H1 (cell line): Measurements from ENCODE around the gene MGAT2. TPM values are rescaled to one million over a fixed set of nuclear protein-coding genes. Genes with fewer than 3 reads are reported as not detected.
"Not testable (repeated sequence)": the region's sequence is repeated elsewhere in the genome, so short reads cannot be mapped to it uniquely, and the experiment has no call there.

Experiments used
- CTCF ChIA-PET: fragments of 300-600 bp; sonication (Branson Sonifier 250); formaldehyde crosslinking; loops from one replicate; lab custom pipeline; 2021; ENCODE audit not compliant: partially characterized antibody; lab: Charles Lee
- POLR2A ChIA-PET: fragments of 300-600 bp; sonication (Branson Sonifier 250); formaldehyde crosslinking; loops from one replicate; lab custom pipeline; 2021; ENCODE audit warnings: inconsistent platforms; ENCODE audit not compliant: partially characterized antibody; lab: Charles Lee
- DNase-seq, 2 experiments: peaks; one replicate each; pipeline versions ENCODE4 v3.0.0 to v3.0.0-alpha.2; 2010 to 2022; ENCODE audit warnings: low spot score in 2 of 2, low read depth in 1 of 2, mixed read lengths in 1 of 2
- FAIRE-seq: peaks from 2 replicates; lab custom pipeline; 2011; peaks lifted over from hg19 to GRCh38; lab: Jason Lieb, UNC
- H2AFZ ChIP-seq: 2 replicates; pipeline ENCODE4 v1.8.1; 2012; ENCODE audit warnings: low read length, inconsistent platforms
- H2AK5ac ChIP-seq: 2 replicates; pipeline ENCODE4 v1.6.1; 2013; ENCODE audit warnings: low read depth, low read length
- H2BK120ac ChIP-seq: replicated peaks from 2 replicates; pipeline ENCODE3; 2013; ENCODE audit warnings: low read depth, low read length, inconsistent platforms
- H2BK12ac ChIP-seq: 2 replicates; pipeline ENCODE4 v1.6.1; 2013; ENCODE audit warnings: low read depth, low read length
- H2BK15ac ChIP-seq: 2 replicates; pipeline ENCODE4 v1.6.1; 2013; ENCODE audit warnings: low read length
- H2BK20ac ChIP-seq: 2 replicates; pipeline ENCODE4 v1.6.1; 2013; ENCODE audit warnings: low read length
- H2BK5ac ChIP-seq: 2 replicates; pipeline ENCODE4 v1.6.1; 2013; ENCODE audit warnings: low read depth, low read length
- H3K14ac ChIP-seq: 2 replicates; pipeline ENCODE4 v1.6.1; 2013; ENCODE audit warnings: inconsistent platforms; ENCODE audit not compliant: insufficient read length
- H3K18ac ChIP-seq: 2 replicates; pipeline ENCODE4 v1.6.1; 2013; ENCODE audit warnings: low read length; ENCODE audit errors: extremely low read depth
- H3K23ac ChIP-seq: 2 replicates; pipeline ENCODE4 v1.6.1; 2013; ENCODE audit warnings: inconsistent platforms; ENCODE audit not compliant: insufficient read length
- H3K23me2 ChIP-seq: 2 replicates; pipeline ENCODE4 v1.6.1; 2013; ENCODE audit warnings: low read depth, low read length
- H3K27ac ChIP-seq: 2 replicates; pipeline ENCODE4 v1.6.1; 2011; ENCODE audit warnings: low read depth, low read length, inconsistent platforms
- H3K27me3 ChIP-seq, 4 experiments: replicated peaks in 1 of 4; 1 replicate in 1 of 4; 2 replicates in 3 of 4; pipeline versions ENCODE4 v1.6.1 to v1.8.1; 2011 to 2013; ENCODE audit warnings: low read length in 3 of 4, mild to moderate bottlenecking in 3 of 4, inconsistent platforms in 2 of 4, mixed read lengths in 2 of 4, moderate library complexity in 1 of 4; ENCODE audit not compliant: control insufficient read depth in 3 of 4, insufficient read depth in 3 of 4; ENCODE audit errors: extremely low read depth in 1 of 4
- H3K36me3 ChIP-seq, 4 experiments: 2 replicates each; pipeline versions ENCODE4 v1.6.1 to v1.8.1; 2011 to 2013; ENCODE audit warnings: mild to moderate bottlenecking in 4 of 4, low read length in 3 of 4, moderate library complexity in 2 of 4, control low read depth in 1 of 4, inconsistent platforms in 1 of 4; ENCODE audit not compliant: insufficient read depth in 4 of 4, control insufficient read depth in 2 of 4
- H3K4ac ChIP-seq: replicated peaks from 2 replicates; pipeline ENCODE3; 2013; ENCODE audit warnings: low read length, low read depth, mixed read lengths, inconsistent platforms; ENCODE audit not compliant: insufficient read length
- H3K4me1 ChIP-seq, 4 experiments: replicated peaks in 1 of 4; 1 replicate in 1 of 4; 2 replicates in 3 of 4; pipeline versions ENCODE4 v1.6.1 to v1.8.1; 2011 to 2013; ENCODE audit warnings: low read length in 3 of 4, inconsistent platforms in 2 of 4, mixed read lengths in 1 of 4; ENCODE audit not compliant: insufficient read depth in 4 of 4, control insufficient read depth in 3 of 4
- H3K4me2 ChIP-seq, 2 experiments: 2 replicates each; pipeline versions ENCODE4 v1.6.1 to v1.8.1; 2011 to 2013; ENCODE audit warnings: low read depth in 2 of 2, low read length in 2 of 2, control low read depth in 1 of 2, inconsistent platforms in 1 of 2, mild to moderate bottlenecking in 1 of 2; ENCODE audit not compliant: insufficient read depth in 1 of 2
- H3K4me3 ChIP-seq, 4 experiments: fragments of 200-600, 300-600 bp in 1 of 4; sonication (generic), shearing (Covaris generic), sonication (Bioruptor Twin) in 1 of 4; 2 replicates each; pipeline versions ENCODE4 v1.5.1 to v1.8.1; 2011 to 2016; ENCODE audit warnings: low read length in 4 of 4, low read depth in 3 of 4, control low read depth in 2 of 4, inconsistent platforms in 2 of 4, mild to moderate bottlenecking in 2 of 4, mixed read lengths in 1 of 4, moderate library complexity in 1 of 4; ENCODE audit not compliant: insufficient read depth in 2 of 4; ENCODE audit errors: extremely low read depth in 1 of 4
- H3K56ac ChIP-seq: replicated peaks from 2 replicates; pipeline ENCODE3; 2013; ENCODE audit warnings: low read depth, mild to moderate bottlenecking, mixed read lengths, low read length, inconsistent platforms; ENCODE audit not compliant: insufficient read length
- H3K79me1 ChIP-seq: 2 replicates; pipeline ENCODE4 v1.6.1; 2013; ENCODE audit warnings: low read depth, low read length, control low read depth
- H3K79me2 ChIP-seq, 2 experiments: 2 replicates each; pipeline versions ENCODE4 v1.6.1 to v1.8.1; 2012 to 2013; ENCODE audit warnings: low read length in 2 of 2, mild to moderate bottlenecking in 2 of 2, inconsistent platforms in 1 of 2; ENCODE audit not compliant: insufficient read depth in 2 of 2, control insufficient read depth in 1 of 2
- H3K9ac ChIP-seq, 4 experiments: replicated peaks in 1 of 4; 1 replicate in 1 of 4; 2 replicates in 3 of 4; pipeline versions ENCODE4 v1.6.1 to v1.8.1; 2011 to 2013; ENCODE audit warnings: low read depth in 3 of 4, low read length in 3 of 4, control low read depth in 2 of 4, mild to moderate bottlenecking in 2 of 4, moderate library complexity in 2 of 4, inconsistent platforms in 1 of 4; ENCODE audit errors: extremely low read depth in 1 of 4
- H3K9me3 ChIP-seq, 2 experiments: 2 replicates each; pipeline versions ENCODE4 v1.6.1 to v1.8.1; 2012 to 2013; ENCODE audit warnings: mild to moderate bottlenecking in 2 of 2, moderate library complexity in 2 of 2, control low read depth in 1 of 2, inconsistent platforms in 1 of 2, low read depth in 1 of 2, low read length in 1 of 2, mixed read lengths in 1 of 2; ENCODE audit not compliant: insufficient read depth in 2 of 2
- H4K20me1 ChIP-seq, 2 experiments: replicated peaks in 1 of 2; 2 replicates each; pipeline versions ENCODE3 to v1.8.1; 2011 to 2013; ENCODE audit warnings: inconsistent platforms in 2 of 2, low read length in 2 of 2, mild to moderate bottlenecking in 1 of 2; ENCODE audit not compliant: insufficient read depth in 2 of 2, control insufficient read depth in 1 of 2
- H4K5ac ChIP-seq: 2 replicates; pipeline ENCODE4 v1.6.1; 2013; ENCODE audit warnings: low read length, low read depth, mixed read lengths, inconsistent platforms; ENCODE audit not compliant: insufficient read length
- H4K8ac ChIP-seq: 2 replicates; pipeline ENCODE4 v1.8.0; 2013; ENCODE audit warnings: mild to moderate bottlenecking, moderate library complexity, low read length, inconsistent platforms; ENCODE audit not compliant: insufficient read depth; ENCODE audit errors: extremely low read depth
- H4K91ac ChIP-seq: replicated peaks from 2 replicates; pipeline ENCODE3; 2013; ENCODE audit warnings: low read length, mixed read lengths, inconsistent platforms; ENCODE audit not compliant: insufficient read length
- WGBS, 2 experiments: shearing (Covaris generic) in 1 of 2; methylation state at CpG; one replicate each; pipeline versions ENCODE4 v1.1.6 to v1.1.7; 2013 to 2015; ENCODE audit warnings: low lambda C conversion rate in 2 of 2, mixed read lengths in 2 of 2, inconsistent platforms in 1 of 2, low coverage in 1 of 2, missing lambda C conversion rate in 1 of 2; ENCODE audit not compliant: insufficient replicate concordance in 2 of 2, insufficient coverage in 1 of 2, insufficient read length in 1 of 2; ENCODE audit errors: extremely low coverage in 1 of 2, missing lambda C conversion rate in 1 of 2; 5-methylcytosine and 5-hydroxymethylcytosine counted together
- polyA plus RNA-seq, 7 experiments: library from polyadenylated mRNA; depleted of rRNA in 3 of 7; stranded (reverse) in 5 of 7; unstranded in 2 of 7; fragments of >200 nt in 5 of 7; fragments of 200-250 nt in 2 of 7; gene quantifications; 1 replicate in 5 of 7; 2 replicates in 1 of 7; 4 replicates in 1 of 7; pipeline versions ENCODE4 v1.2.1 to v1.2.3, GENCODE V29; 2011 to 2013; ENCODE audit warnings: missing spikeins in 2 of 7, mixed read lengths in 2 of 7
- total RNA-seq: library from RNA; stranded (reverse); fragmentation: NEBNext Ultra II Directional; extraction: Animal tissue kit (Norgen Biotek cat#: 25700); gene quantifications from 2 replicates; pipeline ENCODE4 v1.2.1, GENCODE V29; 2021

Gene MGAT2
- total and polyA plus RNA-seq, 2 of the 8 experiments (the other 6 are each of a cell fraction or from before 2014, with no cell fraction given): 10.6 to 23.7 TPM

DNA sequence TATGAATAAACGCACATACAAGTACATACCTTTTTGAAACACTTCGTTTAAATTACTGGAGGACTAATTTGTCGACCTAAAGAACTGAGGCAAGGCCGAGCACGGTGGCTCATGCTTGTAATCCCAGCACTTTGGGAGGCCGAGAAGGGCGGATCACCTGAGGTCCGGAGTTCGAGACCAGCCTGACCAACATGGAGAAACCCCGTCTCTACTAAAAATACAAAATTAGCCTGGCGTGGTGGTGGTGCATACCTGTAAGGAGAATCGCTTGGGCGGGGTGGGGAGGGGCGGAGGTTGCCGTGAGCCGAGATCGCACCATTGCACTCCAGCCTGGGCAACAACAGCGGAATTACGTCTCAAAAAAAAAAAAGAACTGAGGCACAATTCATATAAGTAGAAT is 1.3 kb upstream of the MGAT2 start:
- H3K79me2 ChIP-seq: peaks cover 5 to 48% of the 10 kb centered on the region in 2 experiments; a peak in 3 of 4 replicates
- 71% methylated on average over 19 of the region's 19 CpGs; no CpG with 5 or more reads in 1 of the 2 experiments for WGBS, 2 experiments
- not testable (repeated sequence) for FAIRE-seq

More for the DNA sequence above, 1.3 kb upstream of the MGAT2 start:
- not testable (repeated sequence) for H3K56ac ChIP-seq, H3K79me1 ChIP-seq, DNase-seq, H2BK15ac ChIP-seq, H4K20me1 ChIP-seq, H2BK5ac ChIP-seq, H2AK5ac ChIP-seq, H3K27ac ChIP-seq, H3K23me2 ChIP-seq, H2BK12ac ChIP-seq, H3K23ac ChIP-seq, H2BK120ac ChIP-seq, H2AFZ ChIP-seq, H3K4me1 ChIP-seq, H3K4ac ChIP-seq, H3K9me3 ChIP-seq, H4K8ac ChIP-seq, H2BK20ac ChIP-seq, H3K27me3 ChIP-seq, H4K91ac ChIP-seq, H4K5ac ChIP-seq, H3K14ac ChIP-seq, H3K18ac ChIP-seq
- Histone ChIP-seq H3K4me2 (peak overlapping the region; percentile 76 to 91), H3K9ac (peak overlapping the region in 2 of 4 experiments; percentile 94 to 98; a peak in 3 of 7 replicates), H3K36me3 (peaks cover 4 to 41% (median 5%) of the 10 kb centered on the region in 4 experiments; a peak in 7 of 8 replicates), H3K4me3 (peak overlapping the region; percentile 80 to 99 (median 94))
- CTCF ChIA-PET: interaction anchor here (1.0 kb wide), 1 partner anchor 13 kb away, joined by 3 read pairs; no protein-coding TSS in a partner anchor
- POLR2A ChIA-PET: interaction anchor here (0.6 to 3.9 kb wide), 8 partner anchors 8 to 142 kb away, joined by 3 to 53 read pairs (median 14); partner anchors contain the start of genes LRR1, POLE2 and RPS29
